ENCODE data around the gene PCDH15. TPM values are rescaled to one million over a fixed set of nuclear protein-coding genes. Genes with fewer than 3 reads are reported as not detected.

The PCDH15 gene
- total and polyA plus RNA-seq, 2 experiments from 2014 or later = 1.1 to 1.7 TPM

DNA sequence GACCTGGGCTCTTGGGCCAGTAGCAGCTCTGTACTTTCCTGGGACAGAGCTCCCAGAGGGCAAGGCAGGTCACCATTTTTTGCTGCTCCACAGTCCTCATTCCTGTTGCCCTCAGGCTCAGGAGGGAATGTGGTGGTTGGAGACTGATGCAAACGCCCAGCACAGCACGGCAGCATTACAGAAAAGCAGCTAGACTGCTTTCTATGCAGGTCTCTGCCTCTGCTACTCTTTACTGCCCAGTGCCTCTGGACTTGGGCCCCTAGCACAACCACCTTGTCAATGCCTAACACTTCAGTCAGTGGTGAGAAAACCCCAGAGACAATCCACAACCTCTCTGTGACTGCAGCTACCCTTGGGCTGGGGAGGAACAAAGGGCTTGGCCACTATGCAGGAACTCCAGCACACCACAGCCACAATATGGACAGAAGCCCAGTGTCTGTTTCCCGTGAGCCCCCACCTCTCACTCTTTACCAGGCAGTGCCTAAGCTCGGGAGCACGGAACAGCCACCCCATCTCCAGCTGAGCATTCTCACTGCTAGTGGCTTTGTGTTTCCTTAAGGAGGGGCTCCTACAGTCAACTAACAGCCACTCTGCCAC lies 790.6 kb downstream of the PCDH15 start:
- H3K4me1 ChIP-seq (ENCODE audit: insufficient read depth) = no peaks in the 10 kb centered on the region
- WGBS (ENCODE audit: low lambda C conversion rate, missing lambda C conversion rate) = 80% methylated on average over 5 of the region's 5 CpGs
- no peak overlapping the region for H3K4me2 ChIP-seq
- H2AFZ ChIP-seq = no peak overlapping the region
- H3K36me3 ChIP-seq (replicated peaks; ENCODE audit: insufficient read depth, low read depth) = no peaks in the 10 kb centered on the region
- TF ChIP-seq, protein P1, sequence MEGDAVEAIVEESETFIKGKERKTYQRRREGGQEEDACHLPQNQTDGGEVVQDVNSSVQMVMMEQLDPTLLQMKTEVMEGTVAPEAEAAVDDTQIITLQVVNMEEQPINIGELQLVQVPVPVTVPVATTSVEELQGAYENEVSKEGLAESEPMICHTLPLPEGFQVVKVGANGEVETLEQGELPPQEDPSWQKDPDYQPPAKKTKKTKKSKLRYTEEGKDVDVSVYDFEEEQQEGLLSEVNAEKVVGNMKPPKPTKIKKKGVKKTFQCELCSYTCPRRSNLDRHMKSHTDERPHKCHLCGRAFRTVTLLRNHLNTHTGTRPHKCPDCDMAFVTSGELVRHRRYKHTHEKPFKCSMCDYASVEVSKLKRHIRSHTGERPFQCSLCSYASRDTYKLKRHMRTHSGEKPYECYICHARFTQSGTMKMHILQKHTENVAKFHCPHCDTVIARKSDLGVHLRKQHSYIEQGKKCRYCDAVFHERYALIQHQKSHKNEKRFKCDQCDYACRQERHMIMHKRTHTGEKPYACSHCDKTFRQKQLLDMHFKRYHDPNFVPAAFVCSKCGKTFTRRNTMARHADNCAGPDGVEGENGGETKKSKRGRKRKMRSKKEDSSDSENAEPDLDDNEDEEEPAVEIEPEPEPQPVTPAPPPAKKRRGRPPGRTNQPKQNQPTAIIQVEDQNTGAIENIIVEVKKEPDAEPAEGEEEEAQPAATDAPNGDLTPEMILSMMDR (IDR thresholded peaks at IDR 0.05; ENCODE audit: poor library complexity) = no peak
- TF ChIP-seq EZH2phosphoT487 (IDR thresholded peaks at IDR 0.05; ENCODE audit: low read depth, severe bottlenecking, unreplicated experiment) (no peak), EZH2 (IDR thresholded peaks at IDR 0.05; ENCODE audit: borderline replicate concordance) (no peak)
- no peaks in the 10 kb centered on the region for H3K9me3 ChIP-seq (ENCODE audit: low read depth)
- H3K4me3 ChIP-seq = no peak overlapping the region
- no peak overlapping the region for H3K27ac ChIP-seq
- no peaks in the 10 kb centered on the region for H3K79me2 ChIP-seq
- DNase-seq (ENCODE audit: low spot score) = no peak
- H3K9me2 ChIP-seq (replicated peaks; ENCODE audit: insufficient read depth) = no peaks in the 10 kb centered on the region
- no peaks in the 10 kb centered on the region for H4K20me1 ChIP-seq (ENCODE audit: insufficient read depth, poor library complexity, severe bottlenecking)
- H3K27me3 ChIP-seq = no peaks in the 10 kb centered on the region

DNA sequence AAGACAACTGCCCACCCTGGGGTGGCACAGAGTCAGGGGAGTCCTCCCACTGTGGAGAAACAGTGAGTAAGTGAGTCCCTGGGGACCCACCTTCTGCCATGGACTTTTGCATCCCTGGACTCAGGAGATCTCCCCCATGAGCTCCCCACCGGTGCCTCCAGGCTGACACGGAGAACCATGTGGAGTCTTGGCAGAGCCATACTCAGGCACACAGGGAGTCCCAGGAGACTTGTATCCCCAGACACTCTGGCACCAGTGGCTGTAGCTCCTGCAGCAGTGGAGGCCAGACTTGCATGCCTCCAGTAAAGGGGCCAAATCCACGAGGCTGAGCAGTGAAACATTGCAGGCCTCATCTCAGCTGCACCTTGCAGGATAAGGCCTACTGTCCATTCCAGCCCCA lies 791.4 kb downstream of the PCDH15 start:
- H3K4me3 ChIP-seq = no peak overlapping the region
- H3K27ac ChIP-seq = no peak overlapping the region
- no peaks in the 10 kb centered on the region for H3K79me2 ChIP-seq
- 89% methylated on average over 3 of the region's 3 CpGs for WGBS (ENCODE audit: low lambda C conversion rate, missing lambda C conversion rate)
- no peaks in the 10 kb centered on the region for H3K27me3 ChIP-seq
- H3K4me1 ChIP-seq (ENCODE audit: insufficient read depth) = no peaks in the 10 kb centered on the region
- no peaks in the 10 kb centered on the region for H3K36me3 ChIP-seq (replicated peaks; ENCODE audit: insufficient read depth, low read depth)
- TF ChIP-seq, protein P1 (IDR thresholded peaks at IDR 0.05; ENCODE audit: poor library complexity) = no peak
- TF ChIP-seq EZH2 (IDR thresholded peaks at IDR 0.05; ENCODE audit: borderline replicate concordance) (no peak), EZH2phosphoT487 (IDR thresholded peaks at IDR 0.05; ENCODE audit: low read depth, severe bottlenecking, unreplicated experiment) (no peak)
- DNase-seq (ENCODE audit: low spot score) = no peak
- no peaks in the 10 kb centered on the region for H3K9me2 ChIP-seq (replicated peaks; ENCODE audit: insufficient read depth)
- no peak overlapping the region for H3K4me2 ChIP-seq
- no peak overlapping the region for H2AFZ ChIP-seq
- H4K20me1 ChIP-seq (ENCODE audit: insufficient read depth, poor library complexity, severe bottlenecking) = no peaks in the 10 kb centered on the region
- no peaks in the 10 kb centered on the region for H3K9me3 ChIP-seq (ENCODE audit: low read depth)

DNA sequence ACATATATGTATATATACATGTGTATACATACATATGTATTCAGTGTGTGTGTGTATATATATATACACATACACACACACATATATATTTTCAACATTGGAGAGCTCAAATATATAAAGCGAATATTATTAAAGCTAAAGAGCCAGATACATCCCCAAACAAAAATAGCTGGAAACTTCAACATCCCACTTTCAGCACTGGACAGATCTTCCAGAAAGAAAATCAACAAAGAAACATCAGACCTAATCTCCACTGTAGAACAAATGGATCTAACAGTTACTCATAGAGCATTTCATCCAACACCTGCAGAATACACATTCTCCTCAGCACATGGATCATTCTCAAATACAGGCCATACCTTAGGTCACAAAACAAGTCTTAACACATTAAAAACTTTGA lies 799.0 kb downstream of the PCDH15 start:
- Histone ChIP-seq H2AFZ (no peak overlapping the region), H3K9me3 (ENCODE audit: low read depth) (no peaks in the 10 kb centered on the region), H3K79me2 (no peaks in the 10 kb centered on the region), H3K27me3 (no peaks in the 10 kb centered on the region), H3K36me3 (replicated peaks; ENCODE audit: insufficient read depth, low read depth) (no peaks in the 10 kb centered on the region), H4K20me1 (ENCODE audit: insufficient read depth, poor library complexity, severe bottlenecking) (no peaks in the 10 kb centered on the region), H3K4me3 (no peak overlapping the region), H3K4me2 (no peak overlapping the region), H3K4me1 (ENCODE audit: insufficient read depth) (no peaks in the 10 kb centered on the region), H3K27ac (no peak overlapping the region), H3K9me2 (replicated peaks; ENCODE audit: insufficient read depth) (no peaks in the 10 kb centered on the region)
- WGBS (ENCODE audit: low lambda C conversion rate, missing lambda C conversion rate) = 100% methylated on average over 1 of the region's 1 CpG
- TF ChIP-seq, protein P1 (IDR thresholded peaks at IDR 0.05; ENCODE audit: poor library complexity) = no peak
- TF ChIP-seq EZH2 (IDR thresholded peaks at IDR 0.05; ENCODE audit: borderline replicate concordance) (no peak), EZH2phosphoT487 (IDR thresholded peaks at IDR 0.05; ENCODE audit: low read depth, severe bottlenecking, unreplicated experiment) (no peak)
- no peak for DNase-seq (ENCODE audit: low spot score)
